HepG2 (cell line): ENCODE measurements around the gene MPIG6B. TPM values are rescaled to one million over a fixed set of nuclear protein-coding genes. Genes with fewer than 3 reads are reported as not detected.

ENCODE experiments used
- DR1 ChIP-seq: sonication (generic); formaldehyde crosslinking; IDR thresholded peaks from 2 replicates; pipeline ENCODE4 v1.8.0; 2021; ENCODE audit warnings: mild to moderate bottlenecking, missing genetic modification reagents, inconsistent platforms
- KDM3A ChIP-seq: IDR thresholded peaks from 2 replicates; pipeline ENCODE4 v1.6.1; 2018; ENCODE audit warnings: low read depth, missing compliant biosample characterization
- MEIS2 ChIP-seq: sonication (generic); formaldehyde crosslinking; IDR thresholded peaks from 2 replicates; pipeline ENCODE4 v1.9.0; 2021; ENCODE audit warnings: mild to moderate bottlenecking, missing genetic modification reagents
- SP4 ChIP-seq: sonication (generic); formaldehyde crosslinking; IDR thresholded peaks from 2 replicates; pipeline ENCODE4 v1.8.1; 2023; ENCODE audit warnings: mild to moderate bottlenecking, missing genetic modification reagents
- XRCC5 ChIP-seq: fragments of 200-400 bp; formaldehyde crosslinking; optimal IDR thresholded peaks from 2 replicates; pipeline ENCODE3; 2017; ENCODE audit warnings: mild to moderate bottlenecking, low read length
- YEATS2 ChIP-seq: sonication (generic); formaldehyde crosslinking; IDR thresholded peaks from 2 replicates; pipeline ENCODE4 v1.4.0; 2020; ENCODE audit warnings: missing genetic modification reagents, borderline replicate concordance
- ZNF20 ChIP-seq: sonication (generic); formaldehyde crosslinking; IDR thresholded peaks from 2 replicates; pipeline ENCODE4 v1.4.0; 2020; ENCODE audit warnings: mild to moderate bottlenecking, moderate library complexity, missing genetic modification reagents
- ZNF263 ChIP-seq: sonication (generic); formaldehyde crosslinking; IDR thresholded peaks from 2 replicates; pipeline ENCODE4 v1.4.0; 2020; ENCODE audit warnings: missing genetic modification reagents
- ZNF530 ChIP-seq: sonication (generic); formaldehyde crosslinking; IDR thresholded peaks from 2 replicates; pipeline ENCODE4 v1.5.0; 2020; ENCODE audit warnings: low read depth, mild to moderate bottlenecking, missing genetic modification reagents
- ZNF589 ChIP-seq: sonication (generic); formaldehyde crosslinking; conservative IDR thresholded peaks from 2 replicates; pipeline ENCODE4 v1.8.0; 2022; ENCODE audit warnings: mild to moderate bottlenecking, moderate library complexity, missing genetic modification reagents
- ZNF75D ChIP-seq: sonication (generic); formaldehyde crosslinking; IDR thresholded peaks from 2 replicates; pipeline ENCODE4 v1.8.1; 2023; ENCODE audit warnings: missing genetic modification reagents, mild to moderate bottlenecking, borderline replicate concordance
- polyA plus RNA-seq, 8 experiments: library from polyadenylated mRNA; depleted of rRNA in 3 of 8; stranded (reverse) in 7 of 8; unstranded in 1 of 8; fragments of >200 nt; fragmentation: Illumina TruSeq in 4 of 8; extraction: Trizol in 4 of 8; gene quantifications; 2 replicates each; pipeline versions ENCODE4 v1.2.1 to v1.2.3, GENCODE V29; 2011 to 2016; ENCODE audit warnings: low read depth in 4 of 8, missing spikeins in 1 of 8, mixed read lengths in 1 of 8; ENCODE audit not compliant: insufficient read depth in 1 of 8
- total RNA-seq, 5 experiments: library from RNA; depleted of rRNA; stranded (reverse); fragments of >200 nt; fragmentation: Illumina TruSeq; extraction: Trizol; gene quantifications; 2 replicates each; pipeline ENCODE4 v1.2.3, GENCODE V29; 2016; ENCODE audit warnings: low read depth in 1 of 5
- TF ChIP-seq, protein P1 (sequence below), 2 experiments: sonication (generic) in 1 of 2; formaldehyde crosslinking in 1 of 2; IDR thresholded peaks; 2 replicates each; pipeline versions ENCODE4 v1.4.0 to v1.6.1; 2018 to 2020; ENCODE audit warnings: missing genetic modification reagents in 2 of 2, borderline replicate concordance in 1 of 2, low read depth in 1 of 2, mild to moderate bottlenecking in 1 of 2, missing biosample characterization in 1 of 2
- TF ChIP-seq, protein P2 (sequence below): sonication (generic); formaldehyde crosslinking; IDR thresholded peaks from 2 replicates; pipeline ENCODE4 v1.4.0; 2020; ENCODE audit warnings: missing genetic modification reagents
- TF ChIP-seq, protein P3 (sequence below): sonication (generic); formaldehyde crosslinking; IDR thresholded peaks from 2 replicates; pipeline ENCODE4 v1.9.0; 2021; ENCODE audit warnings: missing genetic modification reagents, borderline replicate concordance
- TF ChIP-seq, protein P4 (sequence below): sonication (generic); formaldehyde crosslinking; IDR thresholded peaks from 2 replicates; pipeline ENCODE4 v1.4.0; 2020; ENCODE audit warnings: missing genetic modification reagents
- TF ChIP-seq, protein P5 (sequence below): sonication (generic); IDR thresholded peaks from 2 replicates; pipeline ENCODE4 v1.6.1; 2016; ENCODE audit warnings: low read depth, borderline replicate concordance
- TF ChIP-seq, protein P6 (sequence below): sonication (generic); formaldehyde crosslinking; IDR thresholded peaks from 2 replicates; pipeline ENCODE4 v1.4.0; 2020; ENCODE audit warnings: missing genetic modification reagents; ENCODE audit errors: not compliant biosample characterization

MPIG6B gene
- total and polyA plus RNA-seq, 2 of the 13 experiments (the other 11 are each of a cell fraction or from before 2014, with no cell fraction given) = not detected

DNA sequence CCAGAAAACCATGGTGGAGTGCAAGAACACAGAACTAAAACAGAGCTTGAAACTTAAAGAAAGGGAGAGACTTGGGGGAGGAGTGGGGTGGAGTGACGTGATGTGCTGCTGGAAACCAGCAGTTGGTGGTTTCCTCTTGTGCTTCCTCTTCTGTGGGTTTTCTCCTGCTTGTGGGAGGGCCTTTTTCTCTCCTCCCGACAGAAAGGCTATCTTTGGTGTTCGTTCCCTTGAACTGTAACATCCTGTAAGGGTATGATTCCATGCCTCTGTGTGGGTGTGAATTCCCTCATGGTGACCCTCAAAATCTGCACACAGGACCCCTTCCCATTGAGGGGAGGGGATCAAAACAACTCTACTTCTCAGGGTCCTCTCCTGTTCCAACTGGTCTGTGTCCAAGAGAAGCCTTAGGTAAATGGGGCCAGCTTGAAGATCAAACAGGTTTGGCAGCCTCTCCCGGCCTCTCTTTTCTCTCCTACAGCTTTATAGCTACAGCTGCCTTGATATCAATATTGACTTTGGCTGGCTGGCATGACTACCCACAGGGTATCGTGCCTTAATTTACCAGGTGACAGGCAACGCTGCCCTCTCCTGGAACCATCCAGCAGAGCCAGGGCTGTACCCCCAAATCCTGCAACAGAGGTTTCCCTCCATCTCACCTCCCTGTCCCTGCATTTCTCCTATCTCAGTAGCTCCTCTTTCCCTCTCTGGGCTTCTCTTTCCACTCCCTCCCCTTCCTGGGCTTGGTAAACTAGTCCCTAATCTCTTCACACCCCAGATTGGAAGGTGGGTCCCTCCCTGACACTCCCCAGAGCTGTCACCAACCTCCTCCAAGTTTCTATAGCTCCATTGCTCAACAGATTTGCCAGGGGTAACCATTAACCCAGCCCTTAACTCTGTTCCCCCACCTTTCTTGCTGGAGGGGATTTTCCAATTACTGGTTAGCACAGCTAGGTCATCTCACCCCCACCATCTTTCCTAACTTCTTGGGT, 15.1 kb downstream of the MPIG6B start (continued):
- TF ChIP-seq, protein P1, sequence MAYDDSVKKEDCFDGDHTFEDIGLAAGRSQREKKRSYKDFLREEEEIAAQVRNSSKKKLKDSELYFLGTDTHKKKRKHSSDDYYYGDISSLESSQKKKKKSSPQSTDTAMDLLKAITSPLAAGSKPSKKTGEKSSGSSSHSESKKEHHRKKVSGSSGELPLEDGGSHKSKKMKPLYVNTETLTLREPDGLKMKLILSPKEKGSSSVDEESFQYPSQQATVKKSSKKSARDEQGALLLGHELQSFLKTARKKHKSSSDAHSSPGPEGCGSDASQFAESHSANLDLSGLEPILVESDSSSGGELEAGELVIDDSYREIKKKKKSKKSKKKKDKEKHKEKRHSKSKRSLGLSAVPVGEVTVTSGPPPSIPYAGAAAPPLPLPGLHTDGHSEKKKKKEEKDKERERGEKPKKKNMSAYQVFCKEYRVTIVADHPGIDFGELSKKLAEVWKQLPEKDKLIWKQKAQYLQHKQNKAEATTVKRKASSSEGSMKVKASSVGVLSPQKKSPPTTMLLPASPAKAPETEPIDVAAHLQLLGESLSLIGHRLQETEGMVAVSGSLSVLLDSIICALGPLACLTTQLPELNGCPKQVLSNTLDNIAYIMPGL (CRISPR knock-in tag; IDR thresholded peaks at IDR 0.05; ENCODE audit: borderline replicate concordance in 1 of 2, low read depth in 1 of 2) = peak; percentile 29 to 41; a peak in 1 of 4 replicates
- TF ChIP-seq SP4 (CRISPR knock-in tag) = no peak
- no peak for TF ChIP-seq ZNF530
- TF ChIP-seq, protein P2, sequence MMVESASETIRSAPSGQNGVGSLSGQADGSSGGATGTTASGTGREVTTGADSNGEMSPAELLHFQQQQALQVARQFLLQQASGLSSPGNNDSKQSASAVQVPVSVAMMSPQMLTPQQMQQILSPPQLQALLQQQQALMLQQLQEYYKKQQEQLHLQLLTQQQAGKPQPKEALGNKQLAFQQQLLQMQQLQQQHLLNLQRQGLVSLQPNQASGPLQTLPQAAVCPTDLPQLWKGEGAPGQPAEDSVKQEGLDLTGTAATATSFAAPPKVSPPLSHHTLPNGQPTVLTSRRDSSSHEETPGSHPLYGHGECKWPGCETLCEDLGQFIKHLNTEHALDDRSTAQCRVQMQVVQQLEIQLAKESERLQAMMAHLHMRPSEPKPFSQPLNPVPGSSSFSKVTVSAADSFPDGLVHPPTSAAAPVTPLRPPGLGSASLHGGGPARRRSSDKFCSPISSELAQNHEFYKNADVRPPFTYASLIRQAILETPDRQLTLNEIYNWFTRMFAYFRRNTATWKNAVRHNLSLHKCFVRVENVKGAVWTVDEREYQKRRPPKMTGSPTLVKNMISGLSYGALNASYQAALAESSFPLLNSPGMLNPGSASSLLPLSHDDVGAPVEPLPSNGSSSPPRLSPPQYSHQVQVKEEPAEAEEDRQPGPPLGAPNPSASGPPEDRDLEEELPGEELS (CRISPR knock-in tag) = peak; percentile 97
- TF ChIP-seq, protein P3, sequence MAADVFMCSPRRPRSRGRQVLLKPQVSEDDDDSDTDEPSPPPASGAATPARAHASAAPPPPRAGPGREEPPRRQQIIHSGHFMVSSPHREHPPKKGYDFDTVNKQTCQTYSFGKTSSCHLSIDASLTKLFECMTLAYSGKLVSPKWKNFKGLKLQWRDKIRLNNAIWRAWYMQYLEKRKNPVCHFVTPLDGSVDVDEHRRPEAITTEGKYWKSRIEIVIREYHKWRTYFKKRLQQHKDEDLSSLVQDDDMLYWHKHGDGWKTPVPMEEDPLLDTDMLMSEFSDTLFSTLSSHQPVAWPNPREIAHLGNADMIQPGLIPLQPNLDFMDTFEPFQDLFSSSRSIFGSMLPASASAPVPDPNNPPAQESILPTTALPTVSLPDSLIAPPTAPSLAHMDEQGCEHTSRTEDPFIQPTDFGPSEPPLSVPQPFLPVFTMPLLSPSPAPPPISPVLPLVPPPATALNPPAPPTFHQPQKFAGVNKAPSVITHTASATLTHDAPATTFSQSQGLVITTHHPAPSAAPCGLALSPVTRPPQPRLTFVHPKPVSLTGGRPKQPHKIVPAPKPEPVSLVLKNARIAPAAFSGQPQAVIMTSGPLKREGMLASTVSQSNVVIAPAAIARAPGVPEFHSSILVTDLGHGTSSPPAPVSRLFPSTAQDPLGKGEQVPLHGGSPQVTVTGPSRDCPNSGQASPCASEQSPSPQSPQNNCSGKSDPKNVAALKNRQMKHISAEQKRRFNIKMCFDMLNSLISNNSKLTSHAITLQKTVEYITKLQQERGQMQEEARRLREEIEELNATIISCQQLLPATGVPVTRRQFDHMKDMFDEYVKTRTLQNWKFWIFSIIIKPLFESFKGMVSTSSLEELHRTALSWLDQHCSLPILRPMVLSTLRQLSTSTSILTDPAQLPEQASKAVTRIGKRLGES (CRISPR knock-in tag) = 0 out of 2 replicates have a peak, but pooled peaks have one; percentile 43
- TF ChIP-seq ZNF589 = peak; percentile 46; the same call in 1 of the 2 replicates
- TF ChIP-seq KDM3A (CRISPR knock-in tag) = peak; percentile 86
- TF ChIP-seq, protein P4, sequence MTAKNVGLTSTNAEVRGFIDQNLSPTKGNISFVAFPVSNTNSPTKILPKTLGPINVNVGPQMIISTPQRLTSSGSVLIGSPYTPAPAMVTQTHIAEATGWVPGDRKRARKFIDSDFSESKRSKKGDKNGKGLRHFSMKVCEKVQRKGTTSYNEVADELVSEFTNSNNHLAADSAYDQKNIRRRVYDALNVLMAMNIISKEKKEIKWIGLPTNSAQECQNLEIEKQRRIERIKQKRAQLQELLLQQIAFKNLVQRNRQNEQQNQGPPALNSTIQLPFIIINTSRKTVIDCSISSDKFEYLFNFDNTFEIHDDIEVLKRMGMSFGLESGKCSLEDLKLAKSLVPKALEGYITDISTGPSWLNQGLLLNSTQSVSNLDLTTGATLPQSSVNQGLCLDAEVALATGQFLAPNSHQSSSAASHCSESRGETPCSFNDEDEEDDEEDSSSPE (CRISPR knock-in tag) = peak; percentile 69
- TF ChIP-seq MEIS2 (CRISPR knock-in tag) = peak; percentile 94
- TF ChIP-seq, protein P5, sequence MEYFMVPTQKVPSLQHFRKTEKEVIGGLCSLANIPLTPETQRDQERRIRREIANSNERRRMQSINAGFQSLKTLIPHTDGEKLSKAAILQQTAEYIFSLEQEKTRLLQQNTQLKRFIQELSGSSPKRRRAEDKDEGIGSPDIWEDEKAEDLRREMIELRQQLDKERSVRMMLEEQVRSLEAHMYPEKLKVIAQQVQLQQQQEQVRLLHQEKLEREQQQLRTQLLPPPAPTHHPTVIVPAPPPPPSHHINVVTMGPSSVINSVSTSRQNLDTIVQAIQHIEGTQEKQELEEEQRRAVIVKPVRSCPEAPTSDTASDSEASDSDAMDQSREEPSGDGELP = peak; percentile 41; the same call in 1 of the 2 replicates
- TF ChIP-seq ZNF20 (CRISPR knock-in tag) = no peak
- TF ChIP-seq YEATS2 (CRISPR knock-in tag) = no peak; the same call in 1 of the 2 replicates
- TF ChIP-seq DR1 = no peak; the same call in 1 of the 2 replicates
- peak; percentile 13 for TF ChIP-seq XRCC5
- 0 out of 2 replicates have a peak, but pooled peaks have one; percentile 15 for TF ChIP-seq ZNF263 (CRISPR knock-in tag)
- TF ChIP-seq ZNF75D (CRISPR knock-in tag) = no peak
- TF ChIP-seq, protein P6, sequence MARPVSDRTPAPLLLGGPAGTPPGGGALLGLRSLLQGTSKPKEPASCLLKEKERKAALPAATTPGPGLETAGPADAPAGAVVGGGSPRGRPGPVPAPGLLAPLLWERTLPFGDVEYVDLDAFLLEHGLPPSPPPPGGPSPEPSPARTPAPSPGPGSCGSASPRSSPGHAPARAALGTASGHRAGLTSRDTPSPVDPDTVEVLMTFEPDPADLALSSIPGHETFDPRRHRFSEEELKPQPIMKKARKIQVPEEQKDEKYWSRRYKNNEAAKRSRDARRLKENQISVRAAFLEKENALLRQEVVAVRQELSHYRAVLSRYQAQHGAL (CRISPR knock-in tag) = no peak
